ENCODE measurements around the gene PEAR1.
A peak's percentile ranks its signal among the peaks of the same experiment; 100 is the strongest.
"Not testable (repeated sequence)": the region's sequence is repeated elsewhere in the genome, so short reads cannot be mapped to it uniquely, and the experiment has no call there.

The PEAR1 gene

DNA sequence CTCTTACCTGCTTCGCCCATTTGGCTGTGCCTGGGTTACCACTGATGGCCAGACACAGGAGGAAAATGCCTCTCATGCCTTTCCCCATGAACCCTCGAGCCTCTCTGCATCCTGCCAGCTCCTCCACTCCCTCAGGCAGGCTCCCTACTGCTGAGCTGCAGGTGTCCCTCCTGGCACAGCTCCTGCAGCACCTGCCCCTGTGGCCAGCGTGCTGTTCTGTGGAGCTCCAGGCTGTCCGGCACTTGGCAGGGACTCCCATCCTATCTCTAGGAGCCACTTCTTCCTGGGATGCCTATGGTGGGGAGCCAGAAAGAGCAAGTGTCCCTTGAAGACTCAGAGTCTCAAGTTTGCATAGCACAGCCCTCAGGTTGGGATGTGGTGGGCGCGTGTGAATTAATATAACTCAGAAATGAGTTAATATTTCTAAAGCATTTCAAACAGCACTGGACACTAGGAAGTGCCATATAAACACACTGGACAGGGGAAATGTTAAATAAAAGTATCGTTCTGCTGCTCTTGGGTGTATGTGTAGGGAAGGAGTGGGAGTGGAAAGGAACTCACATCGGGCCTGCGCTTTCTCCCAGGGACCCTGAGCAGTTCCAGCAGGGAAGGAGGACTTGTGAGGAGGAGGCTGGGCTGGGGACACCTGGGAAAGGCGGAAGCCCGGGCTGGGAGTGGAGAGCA is 29.6 kb downstream of the PEAR1 start:
- H3K27me3 ChIP-seq (ENCODE audit: insufficient read depth, low read depth, severe bottlenecking) = peaks cover 2% of the 10 kb centered on the region
- no peak overlapping the region for H3K27ac ChIP-seq
- H3K4me3 ChIP-seq (ENCODE audit: low read depth, low read length) = no peak overlapping the region
- H3K36me3 ChIP-seq = no peaks in the 10 kb centered on the region
- no peak for DNase-seq
- peaks cover 12% of the 10 kb centered on the region for H3K9me3 ChIP-seq (ENCODE audit: severe bottlenecking)
- TF ChIP-seq, protein P1, sequence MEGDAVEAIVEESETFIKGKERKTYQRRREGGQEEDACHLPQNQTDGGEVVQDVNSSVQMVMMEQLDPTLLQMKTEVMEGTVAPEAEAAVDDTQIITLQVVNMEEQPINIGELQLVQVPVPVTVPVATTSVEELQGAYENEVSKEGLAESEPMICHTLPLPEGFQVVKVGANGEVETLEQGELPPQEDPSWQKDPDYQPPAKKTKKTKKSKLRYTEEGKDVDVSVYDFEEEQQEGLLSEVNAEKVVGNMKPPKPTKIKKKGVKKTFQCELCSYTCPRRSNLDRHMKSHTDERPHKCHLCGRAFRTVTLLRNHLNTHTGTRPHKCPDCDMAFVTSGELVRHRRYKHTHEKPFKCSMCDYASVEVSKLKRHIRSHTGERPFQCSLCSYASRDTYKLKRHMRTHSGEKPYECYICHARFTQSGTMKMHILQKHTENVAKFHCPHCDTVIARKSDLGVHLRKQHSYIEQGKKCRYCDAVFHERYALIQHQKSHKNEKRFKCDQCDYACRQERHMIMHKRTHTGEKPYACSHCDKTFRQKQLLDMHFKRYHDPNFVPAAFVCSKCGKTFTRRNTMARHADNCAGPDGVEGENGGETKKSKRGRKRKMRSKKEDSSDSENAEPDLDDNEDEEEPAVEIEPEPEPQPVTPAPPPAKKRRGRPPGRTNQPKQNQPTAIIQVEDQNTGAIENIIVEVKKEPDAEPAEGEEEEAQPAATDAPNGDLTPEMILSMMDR (IDR thresholded peaks at IDR 0.05; ENCODE audit: low read depth, low read length) = no peak

DNA sequence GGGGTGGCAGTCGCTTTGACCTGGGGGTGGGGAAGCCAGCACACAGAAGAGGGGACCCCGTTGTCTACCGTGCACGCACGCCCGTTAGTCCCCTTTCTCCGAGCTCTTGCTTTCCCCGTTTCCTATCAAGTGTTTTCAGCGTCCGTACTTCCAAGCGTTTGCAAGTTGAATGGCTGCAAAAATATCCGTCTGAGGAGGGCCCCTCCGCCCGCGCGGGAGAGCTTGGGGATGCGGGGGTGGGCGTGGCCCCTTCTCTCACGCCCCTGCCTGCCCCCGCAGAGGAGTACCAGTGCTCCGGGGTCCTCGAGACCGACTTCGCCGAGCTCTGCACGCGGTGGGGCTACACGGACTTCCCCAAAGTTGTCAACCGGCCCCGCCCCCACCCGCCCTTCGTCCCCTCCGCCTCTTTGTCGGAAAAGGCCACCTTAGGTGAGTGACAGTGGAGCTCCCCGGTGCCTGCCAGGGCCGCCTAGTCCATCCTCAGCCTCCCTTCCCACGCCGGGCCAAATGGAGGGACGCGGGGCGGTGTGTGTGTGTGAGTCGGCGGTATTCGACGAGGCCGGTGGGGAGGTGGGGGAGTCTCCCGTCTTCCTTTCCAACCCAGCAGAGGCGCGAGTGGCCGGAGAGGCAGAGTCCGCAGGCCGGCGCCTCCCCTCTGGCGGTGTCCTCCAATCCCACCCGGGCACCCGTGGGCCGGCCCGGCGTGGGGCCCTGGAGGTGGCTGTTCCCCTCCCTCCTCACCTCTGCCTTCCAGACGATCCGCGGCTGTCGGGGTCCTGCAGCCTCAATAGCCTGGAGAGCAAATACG is 30.4 kb downstream of the PEAR1 start:
- Histone ChIP-seq H3K27me3 (ENCODE audit: insufficient read depth, low read depth, severe bottlenecking) (peaks cover 5% of the 10 kb centered on the region), H3K4me3 (ENCODE audit: low read depth, low read length) (no peak overlapping the region), H3K36me3 (no peaks in the 10 kb centered on the region), H3K9me3 (ENCODE audit: severe bottlenecking) (peaks cover 7% of the 10 kb centered on the region), H3K27ac (no peak overlapping the region)
- DNase-seq = no peak
- TF ChIP-seq, protein P1 (IDR thresholded peaks at IDR 0.05; ENCODE audit: low read depth, low read length) = no peak

DNA sequence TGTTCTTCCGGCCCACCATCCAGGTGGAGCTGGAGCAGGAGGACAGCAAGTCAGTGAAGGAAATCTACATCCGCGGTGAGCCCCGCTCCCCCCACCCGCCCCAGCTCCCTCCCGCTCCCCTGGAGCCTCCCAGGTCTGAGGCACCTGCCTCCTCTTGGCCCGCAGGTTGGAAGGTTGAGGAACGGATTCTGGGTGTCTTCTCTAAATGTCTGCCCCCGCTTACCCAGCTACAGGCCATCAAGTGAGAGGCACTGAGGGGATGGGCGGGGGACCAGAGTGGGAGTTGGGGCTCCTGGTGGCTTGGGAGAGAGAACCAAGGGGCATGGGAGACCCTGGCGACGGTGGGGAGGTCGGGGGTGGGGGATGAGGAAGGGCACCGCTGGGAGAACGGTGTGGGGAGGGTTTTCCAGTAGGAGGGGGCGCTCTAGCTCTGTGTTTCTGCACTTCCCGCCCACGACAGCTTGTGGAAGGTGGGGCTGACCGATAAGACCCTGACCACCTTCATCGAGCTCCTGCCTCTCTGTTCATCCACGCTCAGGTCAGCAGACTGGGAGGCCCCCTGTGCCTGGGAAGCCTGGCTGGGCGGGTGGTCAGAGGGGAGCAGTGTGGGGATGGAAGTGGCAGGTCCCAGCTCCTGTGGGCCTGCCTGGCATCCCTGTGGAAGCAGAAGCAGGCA is 31.1 kb downstream of the PEAR1 start:
- Histone ChIP-seq H3K9me3 (ENCODE audit: severe bottlenecking) (peaks cover 7% of the 10 kb centered on the region), H3K27me3 (ENCODE audit: insufficient read depth, low read depth, severe bottlenecking) (peaks cover 10% of the 10 kb centered on the region), H3K27ac (no peak overlapping the region), H3K36me3 (no peaks in the 10 kb centered on the region), H3K4me3 (ENCODE audit: low read depth, low read length) (no peak overlapping the region)
- DNase-seq = no peak
- TF ChIP-seq, protein P1 (IDR thresholded peaks at IDR 0.05; ENCODE audit: low read depth, low read length) = 0 out of 2 replicates have a peak, but pooled peaks have one; percentile 14

DNA sequence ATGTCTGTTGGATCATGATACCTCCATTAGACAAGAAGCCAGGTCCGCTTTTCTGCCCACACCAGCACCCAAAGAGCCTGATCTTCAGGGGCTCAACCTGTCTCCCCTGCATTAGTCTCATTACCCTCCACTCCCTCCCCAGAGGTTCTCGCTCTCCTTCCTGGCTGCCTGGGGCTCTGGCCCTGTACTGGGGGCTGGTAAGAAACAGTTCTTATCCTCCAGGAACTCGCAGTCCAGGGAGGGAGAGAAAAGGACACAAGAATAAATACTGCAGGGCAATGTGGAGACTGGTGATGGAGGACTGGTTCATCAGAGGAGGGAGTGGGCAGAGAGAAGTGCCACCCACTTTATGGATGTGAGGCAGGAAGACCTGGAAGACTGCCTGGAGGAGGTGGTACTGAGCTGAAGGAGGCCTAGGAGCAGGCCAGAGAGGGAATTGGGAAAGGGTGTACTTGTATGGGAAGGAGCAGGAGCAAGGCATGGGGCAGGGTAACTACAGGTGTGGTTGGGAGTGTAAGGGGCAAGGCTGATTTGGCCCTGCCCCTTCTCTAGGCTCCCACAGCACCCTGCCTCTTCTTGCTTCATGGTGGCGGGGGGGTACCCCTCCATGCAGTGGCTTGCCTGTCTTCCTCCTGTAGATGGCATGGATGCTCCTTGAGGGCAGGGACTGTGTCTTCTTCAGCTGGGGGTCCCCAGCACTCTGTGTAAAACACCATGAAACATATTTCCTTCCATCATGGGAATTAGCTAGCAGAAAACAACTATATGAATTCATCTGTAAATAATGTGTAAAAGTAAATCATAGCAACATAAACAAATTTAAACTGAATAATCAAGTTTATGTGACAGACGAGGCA is 31.9 kb downstream of the PEAR1 start:
- Histone ChIP-seq H3K27ac (no peak overlapping the region), H3K9me3 (ENCODE audit: severe bottlenecking) (peaks cover 2% of the 10 kb centered on the region), H3K36me3 (no peaks in the 10 kb centered on the region), H3K27me3 (ENCODE audit: insufficient read depth, low read depth, severe bottlenecking) (peaks cover 10% of the 10 kb centered on the region), H3K4me3 (ENCODE audit: low read depth, low read length) (no peak overlapping the region)
- TF ChIP-seq, protein P1 (IDR thresholded peaks at IDR 0.05; ENCODE audit: low read depth, low read length) = no peak
- DNase-seq = no peak

DNA sequence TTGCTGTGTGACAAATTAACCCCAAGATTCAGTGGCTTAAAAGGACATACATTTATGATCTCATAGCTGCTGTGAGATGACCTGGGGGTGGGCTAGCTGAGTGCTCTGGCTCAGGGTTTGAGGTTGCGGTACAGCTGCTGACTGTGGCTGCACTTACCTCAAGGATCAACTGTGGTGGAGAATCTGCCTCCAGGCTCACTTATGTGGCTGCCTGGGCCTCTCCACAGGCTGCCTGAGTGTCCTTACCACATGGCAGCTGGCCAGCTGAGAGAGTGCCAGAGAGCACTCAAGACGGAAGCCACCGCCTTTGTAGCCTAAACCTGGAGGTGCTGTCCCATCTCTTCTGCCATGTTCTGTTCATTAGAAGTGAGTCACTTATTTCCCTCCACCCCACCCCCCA is 32.7 kb downstream of the PEAR1 start:
- peaks cover 10% of the 10 kb centered on the region for H3K27me3 ChIP-seq (ENCODE audit: insufficient read depth, low read depth, severe bottlenecking)
- no peak for DNase-seq

DNA sequence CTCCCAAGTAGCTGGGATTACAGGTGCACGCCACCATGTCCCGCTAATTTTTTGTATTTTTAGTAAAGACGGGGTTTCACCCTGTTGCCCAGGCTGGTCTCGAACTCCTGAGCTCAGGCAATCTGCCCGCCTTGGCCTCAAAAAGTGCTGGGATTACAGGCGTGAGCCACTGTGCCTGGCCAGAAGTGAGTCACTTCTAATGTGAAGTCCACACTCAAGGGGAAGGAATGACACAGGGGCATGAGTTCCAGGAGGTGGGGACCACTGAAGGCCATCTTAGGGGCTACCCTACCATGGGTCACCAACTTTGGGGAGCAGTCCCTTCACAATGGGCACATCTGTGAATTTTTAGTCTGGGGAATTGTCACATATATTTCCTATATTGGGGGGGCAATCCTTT is 33.2 kb downstream of the PEAR1 start:
- peaks cover 10% of the 10 kb centered on the region for H3K27me3 ChIP-seq (ENCODE audit: insufficient read depth, low read depth, severe bottlenecking)
- not testable (repeated sequence) for H3K27ac ChIP-seq; DNase-seq; H3K36me3 ChIP-seq; H3K4me3 ChIP-seq (ENCODE audit: low read depth, low read length); H3K9me3 ChIP-seq (ENCODE audit: severe bottlenecking)

More for the DNA sequence above, 32.7 kb downstream of the PEAR1 start:
- Histone ChIP-seq H3K27ac (no peak overlapping the region), H3K9me3 (ENCODE audit: severe bottlenecking) (no peaks in the 10 kb centered on the region), H3K36me3 (no peaks in the 10 kb centered on the region), H3K4me3 (ENCODE audit: low read depth, low read length) (no peak overlapping the region)
- TF ChIP-seq, protein P1 (IDR thresholded peaks at IDR 0.05; ENCODE audit: low read depth, low read length) = no peak
